Stimulated activated CD8-positive, alpha-beta memory T cell treated with anti-CD3 and anti-CD28 coated beads, Interleukin-4, amount 100 ng/mL, for 24 hours (primary cell): ENCODE data around the gene KLRB1.
"Not testable (repeated sequence)": the region's sequence is repeated elsewhere in the genome, so short reads cannot be mapped to it uniquely, and the experiment has no call there.

Experiments used
- DNase-seq: peaks from one replicate; pipeline ENCODE4 v3.0.0-alpha.2; 2020; ENCODE audit warnings: low read depth

The KLRB1 gene

GRCh38 chr12:9607716-9608115, at the start of gene KLRB1:
KLRB1 (minus strand) TSS chr12:9607916; CDS start chr12:9607839, 77 bp downstream.
- no peak for DNase-seq

DNA sequence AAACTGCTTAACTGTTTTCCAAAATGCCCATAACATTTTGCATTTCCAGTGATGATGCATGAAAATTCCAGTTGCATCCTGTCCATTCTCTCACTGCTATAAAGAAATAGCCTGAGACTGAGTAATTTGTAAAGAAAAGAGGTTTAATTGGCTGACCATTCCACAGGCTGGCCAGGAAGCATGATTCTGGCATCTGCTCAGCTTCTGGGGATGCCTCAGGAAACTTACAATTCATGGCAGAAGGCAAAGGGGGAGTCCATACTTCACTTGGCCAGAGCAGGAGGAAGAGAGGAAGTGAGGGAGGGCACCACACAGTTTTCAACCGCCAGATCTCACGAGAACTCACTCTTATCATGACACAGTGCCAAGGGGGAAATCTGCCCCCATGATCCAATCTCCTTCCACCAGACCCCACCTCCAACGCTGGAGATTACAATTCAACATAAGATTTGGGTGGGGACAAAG, 43.6 kb upstream of the KLRB1 start:
- DNase-seq, result no peak

DNA sequence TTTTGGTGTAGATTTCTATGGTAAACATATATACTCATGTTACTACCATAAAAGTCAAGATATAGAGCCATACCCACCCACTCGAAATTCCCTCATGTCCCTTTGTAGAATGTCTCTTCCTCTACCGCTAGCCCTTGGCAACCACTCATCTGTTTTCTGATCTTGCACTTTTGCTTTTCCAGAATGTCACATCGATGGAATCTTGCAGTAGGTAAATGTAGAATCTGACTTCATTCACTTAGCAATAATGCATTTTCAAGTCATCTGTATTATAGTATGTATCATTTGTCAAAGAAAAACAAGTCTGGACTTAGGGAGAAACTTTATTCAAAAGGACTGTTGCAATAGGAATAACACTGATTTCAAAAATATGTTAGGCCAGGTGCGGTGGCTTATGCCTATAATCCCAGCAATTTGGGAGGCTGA, 42.4 kb upstream of the KLRB1 start:
- DNase-seq, result no peak

DNA sequence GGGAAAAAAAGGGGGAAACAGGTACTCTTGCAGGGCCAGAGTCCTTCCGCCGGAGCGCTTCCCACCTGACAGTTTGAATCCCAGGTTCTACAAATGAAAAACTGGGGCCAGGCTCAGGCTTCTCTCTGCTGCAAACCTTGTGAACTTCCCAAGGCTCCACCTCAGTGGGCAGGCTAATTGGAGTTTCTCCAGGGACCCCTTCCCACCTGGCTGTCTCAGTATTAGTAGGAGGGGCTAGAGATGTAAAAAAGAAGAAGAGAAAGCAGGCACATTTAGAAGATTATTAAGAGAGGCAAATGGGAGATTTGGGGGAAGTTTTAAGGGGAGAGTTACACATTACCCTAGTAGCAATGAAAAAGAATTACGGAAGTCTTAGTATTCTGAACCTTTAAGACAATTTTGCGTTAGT, 41.8 kb upstream of the KLRB1 start:
- DNase-seq, result no peak

DNA sequence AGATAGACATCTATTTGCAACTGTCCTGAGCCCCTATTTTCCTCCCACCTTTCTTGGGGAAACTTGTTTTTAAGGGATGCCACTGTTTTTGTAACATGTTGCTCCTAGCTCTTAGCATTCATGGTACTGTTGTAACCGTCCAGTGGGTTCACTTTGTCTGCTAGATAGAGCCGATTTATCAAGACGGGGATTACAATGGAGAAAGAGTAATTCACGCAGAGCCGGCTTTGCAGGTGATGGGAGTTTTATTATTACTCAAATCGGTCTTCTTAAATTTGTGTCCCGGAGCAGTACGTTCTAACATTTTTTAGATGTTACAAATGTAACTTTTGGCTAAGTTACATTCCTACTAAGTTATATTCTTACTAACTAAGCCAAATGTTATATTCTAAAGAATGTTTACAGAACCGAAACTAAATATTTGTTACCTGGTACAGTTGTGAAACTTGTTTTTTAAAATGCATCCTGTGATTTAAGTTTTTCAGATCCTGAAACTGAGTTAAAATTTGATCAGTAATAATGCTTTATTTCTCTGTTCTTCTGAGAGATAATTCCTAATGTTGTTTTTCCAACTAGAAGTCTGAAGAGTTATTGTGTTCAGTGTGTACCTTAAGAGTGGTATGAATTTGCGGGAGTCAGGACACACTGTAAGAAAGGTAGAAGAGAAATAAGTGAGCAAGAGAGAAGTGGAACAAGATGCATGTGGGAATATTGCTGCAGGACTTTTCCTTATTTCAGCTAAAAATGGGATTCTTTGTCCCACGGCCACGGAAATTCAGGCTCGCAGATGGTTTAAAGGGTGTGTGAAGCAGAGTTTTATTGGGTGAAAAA, 41.2 kb upstream of the KLRB1 start:
- no peak for DNase-seq

DNA sequence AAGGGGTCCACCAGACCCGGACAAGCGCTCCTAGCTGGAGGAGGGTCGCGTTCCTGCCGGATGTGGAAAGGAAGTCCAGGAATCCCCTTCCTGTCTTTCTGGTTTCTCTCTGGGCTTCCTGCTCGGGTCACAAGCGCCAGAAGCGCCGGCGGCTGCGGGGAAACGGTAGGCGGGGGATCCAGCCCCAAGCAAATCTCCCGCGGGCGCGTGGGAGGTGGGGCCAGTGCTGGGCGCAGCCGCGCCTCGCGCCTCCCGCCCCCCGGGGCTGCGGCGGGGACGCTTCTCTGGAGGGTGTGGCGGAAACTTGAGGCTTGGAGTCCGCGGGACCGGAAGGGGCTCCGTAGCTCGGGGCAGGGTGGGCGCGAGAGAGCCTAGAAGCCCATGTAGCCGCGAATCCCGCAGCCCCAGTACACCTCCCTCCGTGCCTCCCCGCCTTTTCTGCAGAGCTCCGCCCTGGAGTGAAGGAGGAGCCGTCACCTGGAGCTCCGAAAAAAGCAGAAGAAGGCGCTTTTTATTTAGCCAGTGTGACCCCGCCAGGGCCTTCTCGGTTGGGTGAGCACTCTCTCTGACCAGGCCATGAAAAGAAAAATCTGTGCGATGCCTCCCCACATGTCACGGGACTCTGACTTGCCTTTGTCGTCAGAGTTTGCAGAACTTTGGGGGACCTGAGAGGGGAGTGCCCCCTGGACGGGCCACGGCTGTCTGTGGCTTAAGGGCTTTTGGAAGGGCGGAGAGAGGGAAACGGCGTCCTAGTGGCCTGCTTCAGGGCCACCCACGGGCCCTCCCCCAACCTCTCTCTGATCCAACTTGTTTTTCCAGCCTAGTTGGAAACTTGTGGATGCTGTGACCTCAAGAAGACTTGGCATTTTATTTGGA, 40.3 kb upstream of the KLRB1 start:
- DNase-seq, result peak; percentile 95

- DNase-seq, result no peak
Measured at GRCh38 chr12:9646794-9647781, 39.4 kb upstream of the KLRB1 start.

DNA sequence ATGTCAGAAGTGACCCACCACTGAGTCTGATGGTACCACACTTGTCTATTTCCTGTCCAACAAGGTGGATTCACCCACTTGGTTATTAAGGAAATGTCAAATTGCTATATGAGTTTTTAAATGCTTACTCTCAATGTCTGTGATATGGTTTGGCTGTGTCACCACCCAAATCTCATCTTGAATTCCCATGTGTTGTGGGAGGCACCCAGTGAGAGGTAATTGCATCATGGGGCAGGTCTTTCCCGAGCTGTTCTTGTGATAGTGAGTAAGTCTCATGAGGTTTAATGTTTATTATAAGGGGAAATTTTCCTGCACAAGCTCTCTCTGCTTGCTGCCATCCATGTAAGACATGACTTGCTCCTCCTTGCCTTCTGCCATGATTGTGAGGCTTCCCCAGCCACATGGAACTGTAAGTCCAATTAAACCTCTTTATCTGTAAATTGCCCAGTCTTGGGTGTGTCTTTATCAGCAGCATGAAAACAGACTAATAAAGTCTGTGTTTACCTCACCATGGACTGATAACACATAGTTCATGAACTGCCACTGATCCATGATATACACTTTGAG, 37.4 kb upstream of the KLRB1 start:
- DNase-seq, result not testable (repeated sequence)

GRCh38 chr12:9643266-9643660, 35.5 kb upstream of the KLRB1 start:
- no peak for DNase-seq

- DNase-seq, result no peak
Measured at GRCh38 chr12:9642606-9643265, 35.0 kb upstream of the KLRB1 start.

DNA sequence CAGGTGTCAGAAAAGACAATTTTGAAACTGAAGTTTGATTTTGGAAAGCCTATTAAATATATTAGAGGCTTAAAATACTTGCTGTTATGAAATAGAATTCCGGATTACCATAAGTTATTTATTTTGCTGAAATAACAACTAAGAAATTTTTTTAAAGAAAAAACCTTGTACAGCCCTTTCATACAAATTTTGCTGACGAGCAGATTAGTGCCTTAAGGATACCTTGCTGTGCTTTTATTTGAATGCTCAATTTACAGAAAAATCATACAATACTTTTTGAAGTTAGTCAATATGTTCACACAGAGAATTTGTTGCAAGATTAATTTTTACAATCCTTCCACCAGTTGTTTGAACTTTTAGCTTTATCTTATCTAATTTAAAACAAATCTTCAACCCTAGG, 32.3 kb upstream of the KLRB1 start:
- no peak for DNase-seq

DNA sequence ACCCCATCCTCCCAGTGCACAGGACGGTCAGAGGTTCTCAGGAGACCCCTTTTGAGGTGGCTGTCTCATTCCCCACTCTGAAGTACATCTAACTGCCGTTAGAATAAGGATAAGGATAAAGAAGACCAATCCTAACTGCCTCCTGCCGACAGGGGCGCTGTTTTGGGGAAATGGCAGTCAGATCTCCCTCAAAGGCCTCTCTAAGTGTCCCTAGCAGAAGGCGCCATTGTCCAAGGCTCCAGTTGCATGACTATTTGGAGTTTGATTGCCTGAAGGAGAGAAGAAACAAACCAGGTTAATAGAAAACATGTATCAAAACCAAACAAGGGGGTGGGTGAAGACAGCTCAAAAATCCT, 29.1 kb upstream of the KLRB1 start:
- no peak for DNase-seq

DNA sequence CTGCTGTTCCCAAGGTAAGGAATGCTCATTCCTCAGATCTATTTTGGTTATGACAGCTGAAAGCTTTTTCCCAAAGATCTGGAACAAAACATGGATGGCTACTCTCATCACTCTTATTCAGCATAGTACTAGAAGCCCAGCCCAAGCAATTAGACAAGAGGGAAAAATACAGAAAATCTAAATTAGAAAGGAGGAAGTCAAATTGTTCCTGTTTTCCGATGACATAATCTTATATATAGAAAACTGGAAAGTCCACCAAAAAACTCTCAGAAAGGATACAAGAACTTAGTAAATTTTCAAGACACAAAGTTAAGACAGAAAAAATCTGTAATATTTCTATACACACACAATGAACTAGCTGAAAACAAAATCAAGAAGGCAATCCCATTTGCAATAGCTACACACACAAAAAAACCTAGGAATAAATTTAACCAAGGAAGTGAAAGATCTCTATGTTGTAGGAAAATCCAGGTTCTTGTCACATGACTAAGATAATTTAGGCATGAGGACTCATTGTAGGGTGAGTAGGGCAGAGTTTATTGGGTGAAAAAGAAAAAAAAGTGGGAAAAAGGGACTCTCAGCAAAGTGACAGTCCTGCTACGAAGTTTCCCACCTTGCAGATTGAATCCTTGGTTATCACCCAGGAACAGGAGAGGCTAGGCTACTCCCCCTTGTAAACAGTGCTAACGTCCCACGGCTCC, 28.6 kb upstream of the KLRB1 start:
- DNase-seq, result no peak

GRCh38 chr12:9634969-9635754, 27.4 kb upstream of the KLRB1 start:
- DNase-seq, result no peak

DNA sequence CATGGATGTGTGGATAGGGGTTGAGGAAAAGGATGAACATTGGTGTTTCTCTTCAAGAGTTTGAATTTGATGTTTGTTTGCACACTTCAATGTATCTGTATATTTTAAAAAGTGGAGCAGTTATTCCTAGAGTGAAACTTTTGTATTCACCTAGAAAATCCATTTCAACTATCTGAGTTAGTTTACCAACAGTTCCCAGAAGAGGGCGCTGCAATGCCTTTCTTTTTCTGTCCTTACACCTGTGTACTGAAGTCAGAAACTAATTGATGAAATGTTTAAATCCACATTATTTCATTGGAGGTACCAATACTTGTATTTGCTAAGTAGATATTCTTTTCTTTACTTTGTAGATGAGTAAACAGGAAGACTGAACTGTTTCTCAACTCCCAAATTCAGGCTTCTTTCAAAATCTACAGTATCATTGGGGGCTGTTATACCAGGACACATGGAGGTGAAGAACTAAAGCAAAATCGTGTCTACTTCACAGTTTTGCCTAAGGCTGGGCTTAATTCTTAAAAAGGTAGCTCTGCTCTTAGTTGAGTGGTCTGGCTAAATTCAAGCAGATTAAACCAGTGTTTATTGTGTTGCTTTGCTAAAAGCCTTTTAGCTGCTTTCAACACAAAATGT, 26.6 kb upstream of the KLRB1 start:
- peak; percentile 60 for DNase-seq

GRCh38 chr12:9632766-9633165, 25.1 kb upstream of the KLRB1 start:
- DNase-seq, result no peak

GRCh38 chr12:9626821-9627220, 19.1 kb upstream of the KLRB1 start:
- no peak for DNase-seq

- no peak for DNase-seq
Measured at GRCh38 chr12:9626291-9626690, 18.6 kb upstream of the KLRB1 start.

GRCh38 chr12:9625019-9625418, 17.3 kb upstream of the KLRB1 start:
- DNase-seq, result no peak
